Activated CD4-positive, CD25-positive, alpha-beta regulatory T cell treated with anti-CD3 and anti-CD28 coated beads, Interleukin-2, amount 50 U/mL, for 72 hours (primary cell): ENCODE results near the gene HTT.

Experiments used
- DNase-seq: peaks from one replicate; pipeline ENCODE4 v3.0.0; 2021

The HTT gene

DNA sequence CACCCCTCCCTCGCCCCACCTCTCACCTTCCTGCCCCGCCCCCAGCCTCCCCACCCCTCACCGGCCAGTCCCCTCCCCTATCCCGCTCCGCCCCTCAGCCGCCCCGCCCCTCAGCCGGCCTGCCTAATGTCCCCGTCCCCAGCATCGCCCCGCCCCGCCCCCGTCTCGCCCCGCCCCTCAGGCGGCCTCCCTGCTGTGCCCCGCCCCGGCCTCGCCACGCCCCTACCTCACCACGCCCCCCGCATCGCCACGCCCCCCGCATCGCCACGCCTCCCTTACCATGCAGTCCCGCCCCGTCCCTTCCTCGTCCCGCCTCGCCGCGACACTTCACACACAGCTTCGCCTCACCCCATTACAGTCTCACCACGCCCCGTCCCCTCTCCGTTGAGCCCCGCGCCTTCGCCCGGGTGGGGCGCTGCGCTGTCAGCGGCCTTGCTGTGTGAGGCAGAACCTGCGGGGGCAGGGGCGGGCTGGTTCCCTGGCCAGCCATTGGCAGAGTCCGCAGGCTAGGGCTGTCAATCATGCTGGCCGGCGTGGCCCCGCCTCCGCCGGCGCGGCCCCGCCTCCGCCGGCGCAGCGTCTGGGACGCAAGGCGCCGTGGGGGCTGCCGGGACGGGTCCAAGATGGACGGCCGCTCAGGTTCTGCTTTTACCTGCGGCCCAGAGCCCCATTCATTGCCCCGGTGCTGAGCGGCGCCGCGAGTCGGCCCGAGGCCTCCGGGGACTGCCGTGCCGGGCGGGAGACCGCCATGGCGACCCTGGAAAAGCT, at the start of gene HTT, which contains the start of gene HTT-AS:
HTT (plus strand) TSS at position 604 of the 768 bp plus-strand sequence; CDS start at position 749, 145 bp downstream.
HTT-AS (minus strand) TSS at position 461 of the 768 bp plus-strand sequence.
- peak; percentile 94 for DNase-seq

DNA sequence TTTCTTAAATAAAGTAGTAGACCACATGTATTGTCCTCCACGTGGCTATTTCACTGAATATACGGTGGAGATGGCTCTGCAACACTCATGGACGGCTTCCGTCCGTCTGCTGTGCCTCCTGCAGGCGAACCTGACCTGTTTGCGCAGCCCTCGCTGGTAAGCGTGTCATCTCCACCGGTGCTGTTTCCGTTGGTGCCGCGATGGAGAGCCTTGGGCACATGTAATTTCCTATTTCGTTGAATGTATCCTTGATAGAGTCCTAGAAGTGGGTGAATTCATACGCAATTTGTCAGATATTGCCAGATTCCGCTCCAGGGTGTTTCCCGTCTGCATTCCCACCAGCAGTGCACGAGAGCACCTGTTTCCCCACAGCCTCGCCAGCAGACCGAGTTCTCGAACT, 48.6 kb upstream of the HTT start:
- no peak for DNase-seq

DNA sequence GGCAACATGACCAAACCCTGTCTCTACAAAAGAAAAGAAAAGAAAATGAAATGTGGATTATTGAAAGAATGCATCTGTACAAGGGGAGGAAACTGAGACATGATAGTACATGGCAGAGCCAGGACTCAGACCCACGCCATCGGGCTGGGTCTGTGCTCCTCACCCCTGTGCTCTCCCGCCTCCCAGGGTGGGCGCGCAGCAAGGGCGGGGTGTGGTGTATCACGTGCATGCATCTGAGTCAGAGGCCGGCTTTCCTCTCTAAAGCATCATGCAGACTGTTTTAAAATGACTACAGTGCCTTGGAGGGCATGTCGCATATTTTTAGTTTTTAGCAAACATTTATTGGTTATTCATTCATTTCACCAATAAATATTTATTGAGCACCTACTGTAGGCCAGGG, 47.9 kb upstream of the HTT start:
- no peak for DNase-seq

DNA sequence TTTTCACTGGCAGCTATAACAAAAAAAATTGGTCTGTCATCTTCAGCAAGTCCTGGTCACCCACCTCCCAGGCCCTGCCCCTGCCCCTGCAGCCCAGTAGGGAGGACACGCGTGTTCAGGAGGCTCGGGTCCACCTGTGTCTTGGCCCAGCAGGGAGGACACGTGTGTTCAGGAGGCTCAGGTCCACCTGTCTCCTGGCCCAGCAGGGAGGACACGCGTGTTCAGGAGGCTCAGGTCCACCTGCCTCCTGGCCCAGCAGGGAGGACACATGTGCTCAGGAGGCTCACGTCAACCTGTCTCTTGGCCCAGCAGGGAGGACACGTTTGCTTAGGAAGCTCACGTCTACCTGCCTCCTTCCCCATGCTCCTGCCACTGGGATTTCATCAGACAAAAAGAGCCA, 45.0 kb upstream of the HTT start:
- no peak for DNase-seq

DNA sequence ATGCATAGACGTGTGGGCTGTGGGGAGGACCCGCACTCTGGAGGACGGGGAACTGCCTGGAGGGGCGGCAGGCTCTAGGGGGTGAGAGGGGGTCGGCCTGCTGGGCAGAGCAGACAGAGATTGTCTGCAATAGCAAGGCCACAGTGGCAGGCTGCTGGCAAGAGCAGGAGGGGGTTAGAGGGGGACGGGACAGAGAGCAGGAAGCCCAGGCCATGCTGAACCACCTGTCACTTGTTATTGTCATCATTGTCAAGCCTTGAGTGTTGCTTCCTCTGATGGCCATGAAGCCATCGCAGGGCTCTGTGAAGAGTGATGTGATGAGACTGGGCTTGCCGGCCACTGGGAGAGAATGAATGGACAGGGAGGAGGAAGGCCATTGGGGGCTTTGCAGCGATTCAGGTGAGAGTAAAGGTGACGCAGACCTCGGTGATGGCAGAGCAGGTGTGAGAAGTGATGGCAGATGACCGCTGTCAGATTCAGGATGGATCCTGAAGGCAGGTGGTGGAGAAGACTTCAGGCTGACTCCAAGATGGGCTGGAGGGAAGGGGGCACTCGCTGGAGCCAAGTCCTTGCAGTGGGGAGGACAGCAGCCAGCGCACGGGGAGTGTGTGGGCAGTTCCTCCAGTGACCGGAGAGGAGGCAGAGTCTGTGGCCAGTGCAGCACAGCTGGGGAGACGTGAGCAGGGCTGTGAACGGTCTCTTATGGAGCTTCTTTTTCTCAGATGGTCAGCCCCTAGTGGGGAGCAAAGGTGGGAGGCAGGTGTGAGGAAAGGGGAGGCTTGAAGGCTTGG, 43.7 kb upstream of the HTT start:
- no peak for DNase-seq

DNA sequence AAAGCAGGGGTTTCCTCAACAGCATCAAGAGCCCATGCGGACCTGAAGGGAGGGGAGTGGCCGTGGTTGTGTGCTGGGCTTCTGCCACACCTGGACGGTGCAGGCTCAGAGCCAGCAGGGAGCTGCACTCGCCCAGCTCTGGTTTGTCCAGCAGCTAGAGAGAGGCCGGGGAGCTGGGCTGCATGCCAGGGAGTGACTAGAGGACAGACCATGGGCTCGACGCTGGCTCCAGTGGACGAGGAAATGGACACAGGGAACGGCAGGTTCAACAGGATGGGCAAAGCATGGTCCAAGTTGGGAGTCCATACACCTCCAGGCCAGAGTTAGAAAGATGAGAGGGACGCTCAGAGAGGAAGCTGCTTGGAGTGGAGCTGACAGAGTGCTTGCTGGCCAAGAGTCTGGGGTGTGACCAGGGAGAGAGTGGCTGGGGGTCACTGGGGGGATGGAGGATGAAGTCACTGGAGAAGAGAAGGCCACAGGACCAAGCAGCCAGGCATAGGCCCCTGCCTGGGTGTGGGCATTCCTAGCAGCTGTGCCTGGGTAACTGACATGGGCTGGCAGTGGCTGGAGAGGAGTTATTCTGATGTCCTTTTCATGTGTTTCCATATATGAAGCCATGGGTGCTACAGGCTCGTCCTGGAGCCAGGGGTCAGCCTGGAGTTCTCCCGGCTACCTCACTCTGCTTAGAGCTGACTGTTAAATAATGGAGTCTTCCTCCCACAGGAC, 43.0 kb upstream of the HTT start:
- DNase-seq, result no peak

DNA sequence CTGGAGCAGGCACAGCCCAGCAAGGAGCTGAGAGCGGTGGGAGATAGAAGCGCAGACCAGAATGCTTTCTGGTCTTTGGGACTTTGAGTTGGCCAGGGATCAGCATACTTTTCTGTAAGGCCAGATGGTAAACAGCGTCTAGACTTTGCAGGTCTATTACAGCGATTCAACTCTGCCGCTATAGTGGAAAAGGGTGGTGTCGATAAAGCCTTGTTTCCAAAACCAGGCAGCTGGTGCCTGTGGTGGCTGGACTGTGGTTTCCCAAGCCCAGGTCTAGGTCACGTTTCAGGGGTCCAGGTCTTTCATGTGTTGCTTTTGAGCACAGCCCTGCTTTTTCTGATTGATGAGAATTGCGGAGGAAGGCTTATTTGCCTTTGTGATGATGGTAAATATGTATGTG, 40.2 kb upstream of the HTT start:
- DNase-seq, result no peak

DNA sequence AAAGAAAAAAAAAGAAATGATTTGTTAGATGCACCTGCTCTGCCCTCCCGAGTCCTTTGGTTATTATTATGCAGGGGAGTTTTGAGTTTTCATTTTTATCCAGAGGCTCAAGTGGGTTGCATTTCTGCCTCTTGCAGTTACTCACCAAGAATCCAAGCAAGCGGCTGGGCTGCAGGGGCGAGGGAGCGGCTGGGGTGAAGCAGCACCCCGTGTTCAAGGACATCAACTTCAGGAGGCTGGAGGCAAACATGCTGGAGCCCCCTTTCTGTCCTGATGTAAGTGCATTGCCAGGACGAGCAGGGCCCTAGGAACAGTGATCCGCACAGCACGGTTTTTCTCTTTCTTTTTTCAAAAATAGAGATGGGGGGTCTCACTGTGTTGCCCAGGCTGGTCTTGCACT, 39.2 kb upstream of the HTT start:
- DNase-seq, result no peak

DNA sequence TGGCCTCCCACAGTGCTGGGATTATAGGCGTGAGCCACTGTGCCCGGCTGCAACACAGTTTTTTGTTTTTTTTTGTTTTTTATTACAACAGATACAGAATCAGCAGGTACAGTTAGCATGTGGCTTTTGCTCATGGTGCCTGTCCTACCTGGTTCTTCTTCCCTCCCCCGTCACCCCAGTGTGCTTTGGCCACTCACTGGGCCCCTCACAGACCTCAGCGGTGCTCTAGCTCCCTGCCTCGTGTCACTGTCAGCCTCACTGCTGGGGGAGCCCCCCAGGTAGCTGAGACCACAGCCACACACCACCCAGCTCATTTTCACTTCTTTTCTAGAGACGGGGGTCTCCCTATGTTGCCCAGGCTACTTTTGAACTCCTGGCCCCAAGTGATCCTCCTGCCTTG, 38.8 kb upstream of the HTT start:
- DNase-seq, result no peak

DNA sequence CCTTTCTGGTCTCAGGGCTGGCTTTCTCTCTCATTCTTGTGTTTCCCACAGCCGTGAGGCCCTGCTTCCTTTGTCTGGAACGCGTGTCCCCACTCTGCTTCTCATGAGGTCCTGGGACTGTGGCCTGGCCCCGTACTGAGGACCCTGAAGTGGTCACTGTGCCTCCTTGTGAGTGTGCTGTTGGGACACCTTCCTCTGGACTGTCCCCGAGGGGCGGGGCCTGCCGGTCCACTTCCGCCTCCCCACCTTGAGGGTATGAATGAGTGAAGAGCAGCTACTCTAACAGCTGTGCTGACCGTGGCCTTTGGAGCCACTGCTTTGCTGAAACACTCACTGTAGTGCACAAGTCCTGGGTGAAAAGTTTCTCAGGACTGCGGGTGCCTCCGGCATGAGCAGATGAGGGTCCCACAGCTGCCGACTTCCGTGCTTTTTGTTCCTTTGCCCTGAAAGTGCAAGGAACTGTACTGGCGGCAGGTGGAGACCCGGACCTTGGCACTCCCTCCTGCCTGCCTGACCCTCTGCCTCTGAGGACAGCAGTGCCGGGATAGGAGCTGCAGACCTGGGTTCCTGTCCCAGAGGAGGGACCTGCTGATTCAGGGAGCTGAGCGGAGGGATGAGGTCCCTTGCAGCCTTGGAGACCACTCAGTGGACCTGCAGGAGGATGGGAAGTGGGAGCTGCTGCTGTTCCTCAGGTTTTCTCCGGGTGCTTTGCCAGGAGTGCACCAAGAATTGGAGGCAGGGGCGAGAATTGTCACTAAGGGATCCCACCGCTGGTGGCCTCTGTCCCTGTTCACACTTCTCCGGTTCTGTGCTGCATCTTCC, 38.1 kb upstream of the HTT start:
- DNase-seq, result no peak

DNA sequence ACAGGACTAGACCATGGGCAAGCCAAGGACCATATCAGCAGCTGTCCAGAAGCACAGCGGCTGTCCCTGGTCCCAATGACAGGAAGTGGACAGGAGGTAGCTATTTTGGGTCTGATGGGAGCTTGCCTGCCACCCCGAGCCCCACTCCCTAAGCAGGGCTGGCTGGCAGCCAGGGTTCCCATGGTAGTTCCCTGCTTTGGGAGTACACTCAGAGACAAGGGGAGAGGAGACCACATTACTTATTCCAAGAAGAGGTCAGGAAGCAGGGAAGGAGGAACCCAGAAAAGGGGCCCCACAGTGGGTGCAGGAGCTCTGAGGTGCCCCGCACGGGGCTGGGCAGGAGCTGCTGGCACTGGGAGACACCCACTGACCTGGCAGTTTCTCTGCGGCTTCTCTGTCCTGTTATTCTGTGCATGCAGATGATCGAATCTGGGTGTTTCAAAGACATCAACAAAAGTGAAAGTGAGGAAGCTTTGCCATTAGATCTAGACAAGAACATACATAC, 36.5 kb upstream of the HTT start:
- DNase-seq, result no peak

DNA sequence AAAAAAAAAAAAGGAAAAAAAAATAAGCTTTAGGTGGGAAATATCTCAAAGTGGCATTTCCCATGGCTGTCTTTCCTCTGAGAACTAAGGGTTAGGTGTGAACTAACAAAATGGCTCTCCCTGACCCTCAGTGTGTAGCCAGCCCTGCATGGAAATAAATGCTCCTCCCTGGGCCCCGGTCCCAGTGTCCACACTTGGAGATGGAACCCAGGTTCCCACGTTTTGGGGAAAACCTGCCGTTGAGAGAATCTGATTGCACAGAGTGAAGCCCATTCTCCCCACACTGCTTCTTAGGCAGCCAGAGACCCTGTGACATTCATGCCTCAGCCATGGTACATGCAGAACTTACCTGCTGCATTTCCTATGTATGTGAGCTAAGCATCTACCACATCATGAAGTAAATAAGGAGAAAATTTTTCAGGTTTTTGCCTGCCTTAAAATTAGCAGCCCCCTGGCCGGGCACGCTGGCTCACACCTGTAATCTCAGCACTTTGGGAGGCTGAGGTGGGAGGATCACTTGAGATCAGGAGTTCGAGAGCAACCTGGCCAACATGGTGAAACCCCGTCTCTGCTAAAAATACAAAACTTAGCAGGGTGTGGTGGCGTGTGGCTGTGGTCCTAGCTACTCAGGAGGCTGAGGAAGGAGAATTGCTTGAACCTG, 34.6 kb upstream of the HTT start:
- no peak for DNase-seq

DNA sequence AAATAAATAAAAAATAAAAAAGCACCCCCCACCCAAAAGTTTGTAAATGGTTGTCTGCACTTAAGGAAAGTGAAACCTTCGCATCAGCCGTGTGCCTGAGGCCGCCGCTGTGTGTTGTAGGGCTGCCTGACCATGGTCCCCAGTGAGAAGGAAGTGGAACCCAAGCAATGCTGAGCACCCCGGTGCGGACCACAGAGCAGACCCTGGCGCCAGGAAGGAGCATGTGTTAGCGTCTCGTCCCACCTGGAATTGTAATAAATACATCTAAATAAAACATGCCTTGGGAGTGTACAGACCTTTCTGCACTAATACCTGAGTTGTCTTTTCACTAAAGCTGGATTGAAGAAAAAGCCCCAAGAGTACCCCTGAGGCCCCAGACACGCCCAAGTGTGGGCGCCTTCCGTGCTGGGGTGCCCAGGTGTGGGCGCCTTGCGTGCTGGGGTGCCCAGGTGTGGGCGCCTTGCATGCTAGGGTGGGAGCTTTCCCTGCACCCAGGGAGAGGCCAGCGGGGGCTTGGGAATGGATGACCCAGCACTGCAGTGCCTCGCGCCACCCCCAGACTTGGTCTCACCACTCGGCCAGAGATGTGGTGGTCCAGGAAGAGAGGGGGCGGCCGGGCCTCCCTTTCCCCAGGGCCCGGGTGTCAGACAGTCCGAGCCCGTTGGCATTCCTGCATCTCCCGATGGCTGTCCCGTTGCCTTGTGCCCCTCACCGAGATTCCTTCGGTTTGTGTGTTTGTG, 33.9 kb upstream of the HTT start:
- no peak for DNase-seq

DNA sequence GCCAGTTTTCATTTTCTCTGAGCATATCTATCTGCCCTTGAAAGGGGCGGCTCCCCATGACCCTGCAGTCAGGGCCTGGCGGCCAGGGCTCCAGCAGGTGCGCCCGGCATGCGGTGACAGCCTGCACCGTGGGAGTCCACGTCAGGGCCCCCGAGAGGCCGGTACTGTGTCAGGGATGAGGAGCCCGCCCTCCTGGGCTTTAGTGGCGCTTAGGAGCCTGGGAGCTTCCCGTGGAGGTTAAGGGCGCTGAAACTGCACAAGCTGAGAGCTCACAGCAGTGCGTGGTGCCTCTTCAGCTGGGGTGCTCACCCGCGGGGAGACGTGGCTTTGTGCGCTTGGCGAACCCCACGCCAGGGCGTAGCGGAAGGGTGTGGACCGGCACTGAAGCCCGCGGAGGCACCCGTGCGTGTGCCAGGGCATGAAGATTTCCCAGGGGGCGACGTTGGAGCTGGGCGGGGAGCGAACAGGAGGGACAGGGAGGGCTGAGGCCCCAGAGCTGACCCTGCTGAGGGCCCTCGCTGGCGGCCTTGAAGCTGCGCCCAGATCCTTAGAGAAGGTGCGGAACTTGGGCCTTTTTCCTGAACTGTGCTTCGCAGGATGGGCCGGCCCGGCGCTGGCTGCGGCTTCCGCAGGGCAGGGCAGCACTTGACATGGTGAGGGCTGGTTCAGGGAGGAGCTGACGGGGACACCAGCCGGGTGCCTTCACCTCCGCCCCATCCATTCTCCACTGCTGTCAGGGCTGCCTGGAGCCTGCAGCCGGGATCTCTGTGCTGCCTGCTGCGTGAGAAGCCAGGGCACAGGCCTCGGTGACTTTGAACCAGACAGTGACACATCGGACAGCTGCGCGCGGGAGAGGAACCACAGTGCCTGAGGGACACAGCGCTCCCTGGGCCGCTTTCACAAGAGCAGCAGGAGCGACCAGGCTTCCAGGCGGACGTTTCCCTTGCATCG, 33.0 kb upstream of the HTT start:
- DNase-seq, result peak; percentile 55

DNA sequence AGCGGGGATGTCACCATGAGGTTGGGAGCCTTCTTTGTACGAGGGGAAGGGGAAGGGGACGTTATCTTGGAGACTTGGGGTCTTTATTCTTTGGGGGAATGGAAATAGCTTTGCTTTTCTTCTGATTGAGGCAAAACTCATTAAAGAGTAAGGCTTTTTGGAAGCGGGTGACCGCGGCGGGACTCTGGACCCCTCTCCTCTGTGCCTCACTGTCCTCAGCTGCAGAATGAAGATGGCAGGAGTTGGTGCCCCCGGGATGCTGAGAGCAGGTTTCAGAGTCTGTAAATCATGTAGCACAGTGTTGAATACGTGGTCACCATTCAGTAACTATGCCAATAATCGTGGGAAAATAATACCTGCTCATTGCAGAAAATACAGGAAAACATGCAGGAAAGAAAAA, 32.3 kb upstream of the HTT start:
- no peak for DNase-seq

DNA sequence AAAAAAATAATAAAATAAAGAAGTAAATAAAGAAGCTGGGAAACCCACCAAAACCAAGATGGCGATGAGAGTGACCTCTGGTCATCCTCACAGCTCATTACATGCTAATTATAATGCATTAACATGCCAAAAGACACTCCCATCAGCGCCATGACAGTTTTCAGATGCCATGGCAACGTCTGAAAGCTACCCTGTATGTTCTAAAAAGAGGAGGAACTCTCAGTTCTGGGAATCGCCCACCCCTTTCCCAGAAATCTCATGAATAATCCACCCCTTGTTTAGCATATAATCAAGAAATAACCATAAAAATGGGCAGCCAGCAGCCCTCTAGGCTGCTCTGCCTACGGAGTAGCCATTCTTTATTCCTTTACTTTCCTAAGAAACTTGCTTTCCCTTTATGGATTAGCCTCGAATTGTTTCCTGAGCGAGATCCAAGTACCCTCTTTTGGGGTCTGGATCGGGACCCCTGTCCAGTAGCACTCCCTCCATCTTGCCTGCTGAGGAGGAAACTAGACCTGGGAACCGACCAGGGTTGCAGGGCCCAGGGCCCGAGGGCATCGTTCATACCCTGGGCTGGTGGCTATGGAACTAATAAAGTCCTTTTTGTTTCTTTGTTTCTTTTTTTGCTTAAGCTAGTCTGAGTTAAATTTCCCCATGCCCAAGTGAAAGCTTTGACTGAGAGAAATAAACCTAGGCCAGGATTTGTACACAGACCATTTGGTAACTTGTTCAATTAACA, 31.0 kb upstream of the HTT start:
- DNase-seq, result no peak

DNA sequence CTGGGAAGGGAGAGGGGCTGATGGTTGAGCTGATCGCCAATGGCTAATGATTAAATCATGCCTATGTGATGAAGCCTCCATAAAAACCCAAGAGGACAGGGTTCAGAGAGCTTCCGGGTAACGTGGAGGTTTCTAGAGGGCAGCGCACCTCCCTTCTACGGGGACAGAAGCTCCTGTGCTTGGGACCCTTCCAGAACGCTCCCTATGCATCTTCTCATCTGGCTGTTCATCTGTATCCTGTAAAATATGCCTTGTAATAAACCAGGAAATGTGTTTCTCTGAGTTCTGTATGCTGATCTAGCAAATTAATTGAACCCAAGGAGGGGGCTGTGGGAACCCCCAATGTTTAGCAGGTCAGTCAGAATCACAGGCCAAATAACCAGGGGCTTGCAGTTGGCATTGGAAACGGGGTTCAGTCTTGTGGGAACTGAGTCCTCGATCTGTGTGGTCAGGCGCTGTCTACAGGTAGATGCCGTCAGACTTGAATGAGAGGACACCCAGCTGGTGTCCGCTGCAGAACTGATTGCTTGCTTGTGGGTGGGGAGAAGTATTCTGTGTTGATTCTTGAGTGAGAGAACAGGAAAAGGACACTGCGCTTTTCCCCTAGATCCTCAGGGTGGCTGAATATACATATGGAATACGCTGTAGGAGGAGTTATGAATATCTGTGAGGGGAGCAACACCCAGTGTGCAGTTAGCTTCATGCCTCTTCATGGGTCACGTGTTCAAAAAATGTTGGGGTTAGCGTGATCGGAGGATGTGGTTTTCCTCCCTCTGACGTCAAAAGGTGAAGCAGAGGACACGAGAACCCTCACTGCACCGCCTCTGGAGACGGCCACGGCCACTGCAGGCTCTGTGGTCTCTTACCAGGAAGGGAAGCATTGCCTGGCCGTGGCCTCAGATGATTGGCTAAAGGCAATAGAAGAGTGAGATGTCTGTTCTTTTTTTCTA, 29.3 kb upstream of the HTT start:
- peak; percentile 71 for DNase-seq

DNA sequence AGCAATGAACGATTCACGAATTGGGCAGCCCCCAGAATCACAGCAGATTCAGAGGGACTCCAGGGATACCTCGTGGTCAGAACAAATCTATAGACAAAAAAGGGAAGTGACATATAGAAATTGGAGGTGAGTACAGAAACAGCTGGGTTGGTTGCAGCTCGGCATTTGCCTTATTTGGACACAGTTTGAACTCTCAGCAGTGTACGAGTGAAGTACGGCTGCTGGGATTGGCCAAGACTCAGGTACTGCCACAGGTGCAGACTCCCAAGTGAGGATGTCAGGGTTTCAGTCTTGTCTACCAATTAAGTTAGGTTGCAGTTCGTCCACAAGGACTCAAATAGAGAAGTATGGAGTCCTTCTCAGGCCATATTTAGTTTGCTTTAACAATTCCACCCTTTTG, 28.3 kb upstream of the HTT start:
- no peak for DNase-seq
